Measurements from ENCODE around the gene ESYT2.

Gene ESYT2

GRCh38 chr7:158759749-158760444, 69.4 kb downstream of the ESYT2 start:
- Histone ChIP-seq H3K4me3 (no peak overlapping the region), H3K36me3 (peaks cover 85 to 100% (median 95%) of the 10 kb centered on the region in 11 experiments), H3K4me2 (no peak overlapping the region), H3K27ac (no peak overlapping the region), H3K9ac (no peak overlapping the region), H3K4me1 (peaks cover 0 to 7% (median 0%) of the 10 kb centered on the region in 10 experiments; a peak in 4 of 20 replicates), H3K27me3 (no peaks in the 10 kb centered on the region), H4K20me1 (peaks cover 0 to 8% (median 0%) of the 10 kb centered on the region in 11 experiments; a peak in 2 of 22 replicates), H3K9me3 (replicated peaks in 1 of 11) (no peaks in the 10 kb centered on the region)
- TF ChIP-seq Cebpa-rat (IDR thresholded peaks at IDR 0.05), result 0 out of 22 replicates have a peak, but pooled peaks of 1 of the 11 experiments have one; percentile 12

DNA sequence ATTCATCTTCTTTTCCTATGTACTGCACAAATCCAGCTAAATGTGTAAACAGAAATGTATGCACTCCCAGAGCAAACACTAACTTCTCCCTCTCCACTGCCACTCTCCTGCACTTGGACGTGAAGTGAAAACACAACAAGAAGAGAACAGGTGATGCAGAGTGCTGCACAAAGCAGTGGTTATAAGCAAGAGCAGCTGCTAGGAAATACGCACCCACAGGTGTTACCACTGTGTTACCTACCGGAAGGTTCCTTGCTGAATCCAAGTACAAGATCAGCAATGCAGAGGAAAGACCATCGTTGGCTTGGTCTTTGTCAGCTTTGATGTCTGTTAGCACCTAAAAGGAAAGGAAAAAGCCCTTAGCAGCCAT, 70.1 kb downstream of the ESYT2 start:
- TF ChIP-seq Cebpa-rat (IDR thresholded peaks at IDR 0.05), result no peak
- Histone ChIP-seq H3K4me2 (no peak overlapping the region), H3K4me3 (no peak overlapping the region), H3K36me3 (peaks cover 85 to 100% (median 95%) of the 10 kb centered on the region in 11 experiments), H3K9ac (no peak overlapping the region), H3K4me1 (peaks cover 0 to 10% (median 0%) of the 10 kb centered on the region in 10 experiments; a peak in 4 of 20 replicates), H4K20me1 (0 out of 22 replicates have a peak, but pooled peaks cover 0 to 8% (median 0%) of the 10 kb centered on the region in 11 experiments), H3K9me3 (replicated peaks in 1 of 11) (no peaks in the 10 kb centered on the region), H3K27ac (no peak overlapping the region), H3K27me3 (no peaks in the 10 kb centered on the region)

- Histone ChIP-seq H3K4me1 (peaks cover 0 to 10% (median 0%) of the 10 kb centered on the region in 10 experiments; a peak in 4 of 20 replicates), H3K27ac (no peak overlapping the region), H3K4me2 (no peak overlapping the region), H3K9ac (no peak overlapping the region), H3K36me3 (peaks cover 84 to 100% (median 95%) of the 10 kb centered on the region in 11 experiments), H3K9me3 (replicated peaks in 1 of 11) (no peaks in the 10 kb centered on the region), H3K27me3 (no peaks in the 10 kb centered on the region), H4K20me1 (0 out of 22 replicates have a peak, but pooled peaks cover 0 to 8% (median 0%) of the 10 kb centered on the region in 11 experiments), H3K4me3 (no peak overlapping the region)
- no peak for TF ChIP-seq Cebpa-rat (IDR thresholded peaks at IDR 0.05)
Measured at GRCh38 chr7:158758586-158759244, 70.6 kb downstream of the ESYT2 start.

DNA sequence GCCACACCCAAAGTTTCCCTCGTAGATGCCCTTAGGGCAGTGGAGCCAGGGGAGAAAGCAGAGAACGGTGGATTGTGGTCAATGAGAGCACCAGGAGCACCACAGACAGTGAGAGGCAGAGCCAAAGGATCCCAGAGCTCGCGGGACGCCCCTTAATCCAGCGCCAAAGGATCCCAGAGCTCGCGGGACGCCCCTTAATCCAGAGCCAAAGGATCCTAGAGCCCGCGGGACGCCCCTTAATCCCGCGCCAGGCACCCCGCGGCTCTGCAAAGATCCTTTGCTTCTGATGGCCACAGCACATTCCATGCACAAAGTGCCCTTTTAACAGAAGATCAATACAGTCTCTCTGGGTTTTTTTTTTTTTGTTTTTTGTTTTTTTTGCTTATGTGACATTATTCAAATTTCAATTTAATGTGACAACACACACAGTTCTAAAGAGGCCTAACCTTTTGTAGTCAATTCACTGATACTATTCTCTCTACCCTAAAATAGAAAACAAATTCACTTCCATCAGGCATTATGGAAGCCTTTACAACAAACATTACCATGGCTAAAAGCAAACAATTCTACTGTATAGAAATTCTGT, 71.8 kb downstream of the ESYT2 start:
- no peak overlapping the region for H3K27ac ChIP-seq
- H4K20me1 ChIP-seq, result 0 out of 22 replicates have a peak, but pooled peaks cover 0 to 8% (median 0%) of the 10 kb centered on the region in 11 experiments
- H3K9ac ChIP-seq, result no peak overlapping the region
- H3K4me3 ChIP-seq, result no peak overlapping the region
- H3K36me3 ChIP-seq, result peaks cover 88 to 100% (median 95%) of the 10 kb centered on the region in 11 experiments
- H3K9me3 ChIP-seq (replicated peaks in 1 of 11), result no peaks in the 10 kb centered on the region
- H3K4me1 ChIP-seq, result peaks cover 0 to 10% (median 0%) of the 10 kb centered on the region in 10 experiments; a peak in 4 of 20 replicates
- H3K4me2 ChIP-seq, result no peak overlapping the region
- no peaks in the 10 kb centered on the region for H3K27me3 ChIP-seq
- TF ChIP-seq Cebpa-rat (IDR thresholded peaks at IDR 0.05), result no peak

DNA sequence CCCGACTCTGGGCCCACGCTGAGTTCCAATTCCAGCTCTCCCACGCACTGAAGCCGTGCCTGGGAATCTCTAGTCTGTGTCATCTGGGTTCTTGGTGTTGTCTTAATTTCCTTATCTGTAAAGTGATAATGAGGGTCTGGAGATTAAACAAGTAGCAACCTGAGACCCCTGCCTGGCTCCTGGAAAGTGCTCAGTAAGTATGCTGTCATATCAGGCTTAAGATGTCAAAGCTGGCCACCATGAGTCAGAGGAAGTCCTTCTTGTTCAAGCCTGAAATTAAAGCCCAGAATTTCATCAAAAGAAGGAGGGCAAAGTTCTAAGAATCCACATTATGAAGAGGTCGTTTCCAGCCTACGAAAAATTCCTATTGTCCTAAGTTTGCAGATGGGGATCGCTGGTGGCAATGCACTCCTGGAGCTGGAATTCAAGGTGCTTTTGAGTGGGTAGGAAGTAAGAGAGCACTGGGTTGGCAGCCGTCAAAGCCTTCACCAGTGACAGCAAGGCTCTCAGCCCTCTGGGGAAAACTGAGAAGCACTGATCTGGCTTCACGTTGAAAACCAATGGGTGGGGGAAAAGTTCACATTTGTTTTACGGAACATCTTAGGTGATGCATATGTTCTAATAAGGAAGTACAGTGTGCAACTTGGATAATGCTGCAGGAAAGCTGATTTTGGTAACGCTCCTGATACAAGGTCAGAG, 74.4 kb downstream of the ESYT2 start:
- TF ChIP-seq Cebpa-rat (IDR thresholded peaks at IDR 0.05), result no peak
- Histone ChIP-seq H3K27ac (no peak overlapping the region), H3K27me3 (no peaks in the 10 kb centered on the region), H3K9ac (no peak overlapping the region), H4K20me1 (no peaks in the 10 kb centered on the region; a peak in 1 of 22 replicates), H3K9me3 (replicated peaks in 1 of 11) (no peaks in the 10 kb centered on the region), H3K36me3 (peaks cover 64 to 100% (median 88%) of the 10 kb centered on the region in 11 experiments), H3K4me3 (no peak overlapping the region), H3K4me1 (peaks cover 0 to 10% (median 0%) of the 10 kb centered on the region in 10 experiments; a peak in 4 of 20 replicates), H3K4me2 (no peak overlapping the region)

DNA sequence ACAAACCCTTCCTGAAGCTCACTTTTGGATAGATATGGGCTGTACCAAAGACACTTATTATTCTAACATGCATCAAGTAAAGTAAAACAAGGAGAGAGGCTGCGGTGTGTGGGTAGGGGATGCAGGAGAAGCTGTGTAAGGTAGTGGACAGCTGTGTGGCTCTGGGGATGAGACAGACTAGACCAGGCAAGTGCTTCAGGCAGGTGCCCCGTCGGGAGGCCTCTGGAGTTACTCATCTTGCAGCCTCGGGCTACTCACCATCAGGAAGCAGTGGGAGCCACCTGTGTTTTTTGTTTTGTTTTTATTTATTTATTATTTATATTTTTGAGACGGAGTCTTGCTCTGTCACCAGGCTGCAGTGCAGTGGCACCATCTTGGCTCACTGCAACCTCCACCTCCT, 75.4 kb downstream of the ESYT2 start:
- H3K9ac ChIP-seq, result no peak overlapping the region
- H3K9me3 ChIP-seq (replicated peaks in 1 of 11), result no peaks in the 10 kb centered on the region
- no peak overlapping the region for H3K27ac ChIP-seq
- TF ChIP-seq Cebpa-rat (IDR thresholded peaks at IDR 0.05), result no peak
- H3K27me3 ChIP-seq, result no peaks in the 10 kb centered on the region
- H3K36me3 ChIP-seq, result peaks cover 62 to 100% (median 85%) of the 10 kb centered on the region in 11 experiments
- H3K4me1 ChIP-seq, result peaks cover 0 to 10% (median 0%) of the 10 kb centered on the region in 10 experiments; a peak in 4 of 20 replicates
- no peaks in the 10 kb centered on the region; a peak in 1 of 22 replicates for H4K20me1 ChIP-seq
- no peak overlapping the region for H3K4me2 ChIP-seq
- no peak overlapping the region for H3K4me3 ChIP-seq

DNA sequence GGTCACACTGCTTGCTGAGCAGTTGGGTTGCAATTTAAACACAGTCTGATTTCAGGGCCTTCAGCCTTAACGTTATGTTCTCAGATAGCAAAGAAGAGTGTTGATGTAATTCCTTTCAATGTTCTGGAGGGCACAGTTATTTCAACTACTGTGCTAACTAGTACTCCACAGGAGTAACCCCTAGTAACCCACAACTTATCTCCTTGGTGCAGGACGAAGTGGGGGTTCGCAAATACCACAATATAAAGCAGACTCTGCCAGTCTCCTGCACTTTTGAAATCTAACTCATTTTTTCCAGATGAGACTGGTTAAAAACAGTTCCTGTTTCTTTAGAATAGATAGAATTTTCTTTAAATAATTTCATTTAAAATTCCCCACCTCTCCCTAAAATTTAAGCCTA, 77.6 kb downstream of the ESYT2 start:
- Histone ChIP-seq H4K20me1 (no peaks in the 10 kb centered on the region; a peak in 1 of 22 replicates), H3K36me3 (peaks cover 62 to 100% (median 85%) of the 10 kb centered on the region in 11 experiments), H3K27me3 (no peaks in the 10 kb centered on the region), H3K9me3 (replicated peaks in 1 of 11) (no peaks in the 10 kb centered on the region), H3K4me2 (no peak overlapping the region), H3K27ac (no peak overlapping the region), H3K4me1 (peaks cover 0 to 10% (median 0%) of the 10 kb centered on the region in 10 experiments; a peak in 4 of 20 replicates), H3K4me3 (no peak overlapping the region), H3K9ac (no peak overlapping the region)
- no peak for TF ChIP-seq Cebpa-rat (IDR thresholded peaks at IDR 0.05)

DNA sequence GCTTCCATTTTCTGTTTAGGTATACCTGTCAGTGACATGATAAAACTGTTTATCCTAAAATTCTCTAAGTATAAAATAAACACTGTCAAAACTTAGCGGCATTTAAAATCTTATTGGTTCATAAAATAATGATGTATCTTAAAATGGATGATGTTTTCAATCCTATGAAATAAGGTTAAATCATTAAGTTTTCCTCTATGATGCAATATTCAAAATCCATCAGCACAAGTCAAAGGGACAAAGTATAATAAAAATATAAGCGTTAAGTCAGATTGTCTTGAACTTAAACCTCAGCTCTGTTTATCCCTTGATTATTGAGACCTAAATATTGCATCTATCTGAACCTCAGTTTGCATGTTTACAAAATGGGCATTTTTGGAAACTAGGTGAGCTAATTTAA, 78.1 kb downstream of the ESYT2 start:
- Histone ChIP-seq H3K27ac (no peak overlapping the region), H3K4me2 (no peak overlapping the region), H3K4me3 (no peak overlapping the region), H3K27me3 (no peaks in the 10 kb centered on the region), H3K9me3 (replicated peaks in 1 of 11) (no peaks in the 10 kb centered on the region), H3K9ac (no peak overlapping the region), H4K20me1 (no peaks in the 10 kb centered on the region; a peak in 1 of 22 replicates), H3K36me3 (peaks cover 64 to 100% (median 85%) of the 10 kb centered on the region in 11 experiments), H3K4me1 (peaks cover 0 to 10% (median 0%) of the 10 kb centered on the region in 10 experiments; a peak in 4 of 20 replicates)
- TF ChIP-seq Cebpa-rat (IDR thresholded peaks at IDR 0.05), result no peak

Measured in BLaER1 treated with 17β-estradiol and CSF1 and Interleukin-3, amounts not matched to agents 10 nM and 100 nM (cell line).